H1 (cell line): ENCODE data around the gene DNAH1. TPM values are rescaled to one million over a fixed set of nuclear protein-coding genes. Genes with fewer than 3 reads are reported as not detected.

Experiments used
- polyA plus RNA-seq, 7 experiments: library from polyadenylated mRNA; depleted of rRNA in 3 of 7; stranded (reverse) in 5 of 7; unstranded in 2 of 7; fragments of >200 nt in 5 of 7; fragments of 200-250 nt in 2 of 7; gene quantifications; 1 replicate in 5 of 7; 2 replicates in 1 of 7; 4 replicates in 1 of 7; pipeline versions ENCODE4 v1.2.1 to v1.2.3, GENCODE V29; 2011 to 2013; ENCODE audit warnings: missing spikeins in 2 of 7, mixed read lengths in 2 of 7
- total RNA-seq: library from RNA; stranded (reverse); fragmentation: NEBNext Ultra II Directional; extraction: Animal tissue kit (Norgen Biotek cat#: 25700); gene quantifications from 2 replicates; pipeline ENCODE4 v1.2.1, GENCODE V29; 2021
- TF ChIP-seq, protein P1 (sequence below), 3 experiments: IDR thresholded peaks; 1 replicate in 2 of 3; 2 replicates in 1 of 3; pipeline versions ENCODE4 v1.5.1 to v1.6.1; 2011; ENCODE audit warnings: low read length in 3 of 3, mild to moderate bottlenecking in 3 of 3, inconsistent platforms in 2 of 3, low read depth in 1 of 3, moderate library complexity in 1 of 3; ENCODE audit not compliant: insufficient read depth in 1 of 3; ENCODE audit errors: control extremely low read depth in 1 of 3
- TF ChIP-seq, protein P2 (sequence below): IDR thresholded peaks from 2 replicates; pipeline ENCODE4 v1.6.1; 2012; ENCODE audit warnings: inconsistent platforms

The DNAH1 gene
- total and polyA plus RNA-seq, 2 of the 8 experiments (the other 6 are each of a cell fraction or from before 2014, with no cell fraction given): 1.0 to 1.5 TPM

GRCh38 chr3:52331906-52332305, 15.8 kb downstream of the DNAH1 start (continued):
- TF ChIP-seq, protein P1, sequence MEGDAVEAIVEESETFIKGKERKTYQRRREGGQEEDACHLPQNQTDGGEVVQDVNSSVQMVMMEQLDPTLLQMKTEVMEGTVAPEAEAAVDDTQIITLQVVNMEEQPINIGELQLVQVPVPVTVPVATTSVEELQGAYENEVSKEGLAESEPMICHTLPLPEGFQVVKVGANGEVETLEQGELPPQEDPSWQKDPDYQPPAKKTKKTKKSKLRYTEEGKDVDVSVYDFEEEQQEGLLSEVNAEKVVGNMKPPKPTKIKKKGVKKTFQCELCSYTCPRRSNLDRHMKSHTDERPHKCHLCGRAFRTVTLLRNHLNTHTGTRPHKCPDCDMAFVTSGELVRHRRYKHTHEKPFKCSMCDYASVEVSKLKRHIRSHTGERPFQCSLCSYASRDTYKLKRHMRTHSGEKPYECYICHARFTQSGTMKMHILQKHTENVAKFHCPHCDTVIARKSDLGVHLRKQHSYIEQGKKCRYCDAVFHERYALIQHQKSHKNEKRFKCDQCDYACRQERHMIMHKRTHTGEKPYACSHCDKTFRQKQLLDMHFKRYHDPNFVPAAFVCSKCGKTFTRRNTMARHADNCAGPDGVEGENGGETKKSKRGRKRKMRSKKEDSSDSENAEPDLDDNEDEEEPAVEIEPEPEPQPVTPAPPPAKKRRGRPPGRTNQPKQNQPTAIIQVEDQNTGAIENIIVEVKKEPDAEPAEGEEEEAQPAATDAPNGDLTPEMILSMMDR (IDR thresholded peaks at IDR 0.05; ENCODE audit: control extremely low read depth in 1 of 3, insufficient read depth in 1 of 3, low read depth in 1 of 3, low read length in 3 of 3): no peak
- TF ChIP-seq, protein P2, sequence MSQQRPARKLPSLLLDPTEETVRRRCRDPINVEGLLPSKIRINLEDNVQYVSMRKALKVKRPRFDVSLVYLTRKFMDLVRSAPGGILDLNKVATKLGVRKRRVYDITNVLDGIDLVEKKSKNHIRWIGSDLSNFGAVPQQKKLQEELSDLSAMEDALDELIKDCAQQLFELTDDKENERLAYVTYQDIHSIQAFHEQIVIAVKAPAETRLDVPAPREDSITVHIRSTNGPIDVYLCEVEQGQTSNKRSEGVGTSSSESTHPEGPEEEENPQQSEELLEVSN: no peak
